Activated CD4-positive, alpha-beta memory T cell treated with anti-CD3 and anti-CD28 coated beads, Interleukin-2, amount 10 ng/mL, durations not matched to agents 7 days and 5 days (primary cell): Measurements from ENCODE around the gene STXBP1. TPM values are rescaled to one million over a fixed set of nuclear protein-coding genes. Genes with fewer than 3 reads are reported as not detected.

Source experiments
- CTCF ChIA-PET: fragments of 350-600 bp; sonication (Branson Sonifier 250); formaldehyde crosslinking; loops from one replicate; lab custom pipeline; 2021; ENCODE audit warnings: antibody characterized with exemption, inconsistent platforms; lab: Charles Lee
- POLR2A ChIA-PET: fragments of 350-600 bp; sonication (Branson Sonifier 250); formaldehyde crosslinking; loops from one replicate; lab custom pipeline; 2021; ENCODE audit warnings: antibody characterized with exemption; lab: Charles Lee
- DNase-seq: peaks from one replicate; pipeline ENCODE4 v3.0.0-alpha.2; 2020
- H3K27ac Mint-ChIP-seq: one replicate; pipeline ENCODE4 v1.8.0; 2021; ENCODE audit warnings: mild to moderate bottlenecking, mixed read lengths
- H3K27me3 Mint-ChIP-seq: one replicate; pipeline ENCODE4 v1.8.0; 2021; ENCODE audit warnings: mixed read lengths
- H3K36me3 Mint-ChIP-seq: one replicate; pipeline ENCODE4 v1.8.0; 2021; ENCODE audit warnings: low read depth, mixed read lengths
- H3K4me1 Mint-ChIP-seq: one replicate; pipeline ENCODE4 v1.8.0; 2021; ENCODE audit warnings: mixed read lengths
- H3K4me3 Mint-ChIP-seq: one replicate; pipeline ENCODE4 v1.8.0; 2021; ENCODE audit warnings: mild to moderate bottlenecking, mixed read lengths
- H3K9me3 Mint-ChIP-seq: one replicate; pipeline ENCODE4 v1.8.0; 2021; ENCODE audit warnings: mixed read lengths
- total RNA-seq, 2 experiments: library from RNA; stranded (reverse); gene quantifications; one replicate each; pipeline ENCODE4 v1.2.3, GENCODE V29; 2021

STXBP1 gene
- total RNA-seq, 2 experiments from 2014 or later = 23.2 to 23.4 TPM

- Mint-ChIP-seq H3K27ac (no peak overlapping the region), H3K4me3 (no peak overlapping the region)
Observed at GRCh38 chr9:127676638-127677037, 64.6 kb downstream of the STXBP1 start.

DNA sequence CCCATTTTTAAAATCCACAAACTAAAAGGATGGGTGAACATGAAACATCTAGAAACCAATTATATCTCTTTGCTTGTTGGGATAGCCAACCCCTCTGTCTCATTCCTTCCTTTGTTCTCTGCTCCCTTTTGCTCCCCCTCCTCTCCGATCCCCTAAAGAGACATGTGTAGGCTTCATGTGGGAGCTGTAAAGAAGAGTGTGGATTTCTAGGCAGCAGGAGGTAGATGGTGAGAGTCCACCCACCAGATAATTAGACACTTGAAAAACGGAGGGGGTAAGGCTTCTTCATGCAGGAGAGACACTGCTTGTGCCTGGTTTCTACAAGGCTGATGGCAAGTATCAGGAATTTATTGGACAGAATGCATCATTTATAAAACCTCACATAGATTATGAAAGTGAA lies 67.4 kb downstream of the STXBP1 start:
- POLR2A ChIA-PET = no interaction called here
- no peak for DNase-seq
- H3K27me3 Mint-ChIP-seq = no peaks in the 10 kb centered on the region
- CTCF ChIA-PET = no interaction called here
- H3K36me3 Mint-ChIP-seq = peaks cover 3% of the 10 kb centered on the region
- H3K9me3 Mint-ChIP-seq = no peaks in the 10 kb centered on the region
- no peak overlapping the region for H3K4me3 Mint-ChIP-seq
- H3K27ac Mint-ChIP-seq = no peak overlapping the region
- no peaks in the 10 kb centered on the region for H3K4me1 Mint-ChIP-seq

More at GRCh38 chr9:127676638-127677037, 64.6 kb downstream of the STXBP1 start:
- no peaks in the 10 kb centered on the region for H3K4me1 Mint-ChIP-seq
- peaks cover 6% of the 10 kb centered on the region for H3K36me3 Mint-ChIP-seq
- no peak for DNase-seq
- POLR2A ChIA-PET = no interaction called here
- CTCF ChIA-PET = interaction anchor here (0.5 kb wide), 1 partner anchor 174 kb away, joined by 3 read pairs; no protein-coding TSS in a partner anchor
- H3K9me3 Mint-ChIP-seq = no peaks in the 10 kb centered on the region
- H3K27me3 Mint-ChIP-seq = no peaks in the 10 kb centered on the region

GRCh38 chr9:127680226-127680625 lies 68.1 kb downstream of the STXBP1 start:
- Mint-ChIP-seq H3K27ac (no peak overlapping the region), H3K27me3 (no peaks in the 10 kb centered on the region), H3K4me3 (no peak overlapping the region), H3K36me3 (no peaks in the 10 kb centered on the region), H3K4me1 (no peaks in the 10 kb centered on the region), H3K9me3 (no peaks in the 10 kb centered on the region)
- CTCF ChIA-PET = interaction anchor here (0.6 kb wide), 2 partner anchors 57 to 403 kb away, joined by 4 read pairs; no protein-coding TSS in a partner anchor
- POLR2A ChIA-PET = no interaction called here
- no peak for DNase-seq

GRCh38 chr9:127680846-127681245 lies 68.8 kb downstream of the STXBP1 start:
- H3K27me3 Mint-ChIP-seq = no peaks in the 10 kb centered on the region

GRCh38 chr9:127682351-127683136 lies 70.5 kb downstream of the STXBP1 start:
- no peak overlapping the region for H3K27ac Mint-ChIP-seq
- no peak for DNase-seq
- no peaks in the 10 kb centered on the region for H3K4me1 Mint-ChIP-seq
- CTCF ChIA-PET = no interaction called here
- H3K4me3 Mint-ChIP-seq = no peak overlapping the region
- H3K36me3 Mint-ChIP-seq = no peaks in the 10 kb centered on the region
- H3K27me3 Mint-ChIP-seq = no peaks in the 10 kb centered on the region
- H3K9me3 Mint-ChIP-seq = no peaks in the 10 kb centered on the region
- POLR2A ChIA-PET = interaction anchor here (0.7 kb wide), 1 partner anchor 15 kb away, joined by 3 read pairs; no protein-coding TSS in a partner anchor

More at GRCh38 chr9:127680846-127681245, 68.8 kb downstream of the STXBP1 start:
- DNase-seq = no peak
- Mint-ChIP-seq H3K36me3 (no peaks in the 10 kb centered on the region), H3K9me3 (no peaks in the 10 kb centered on the region), H3K4me1 (no peaks in the 10 kb centered on the region), H3K4me3 (no peak overlapping the region), H3K27ac (no peak overlapping the region)
- POLR2A ChIA-PET = no interaction called here
- CTCF ChIA-PET = no interaction called here

- POLR2A ChIA-PET = no interaction called here
- CTCF ChIA-PET = interaction anchor here (0.8 to 1.1 kb wide), 2 partner anchors 51 to 186 kb away, joined by 3 read pairs; no protein-coding TSS in a partner anchor
- no peaks in the 10 kb centered on the region for H3K27me3 Mint-ChIP-seq
- H3K27ac Mint-ChIP-seq = no peak overlapping the region
- H3K36me3 Mint-ChIP-seq = no peaks in the 10 kb centered on the region
- no peaks in the 10 kb centered on the region for H3K4me1 Mint-ChIP-seq
- DNase-seq = no peak
- no peaks in the 10 kb centered on the region for H3K9me3 Mint-ChIP-seq
- H3K4me3 Mint-ChIP-seq = no peak overlapping the region
Observed at GRCh38 chr9:127683723-127684122, 71.6 kb downstream of the STXBP1 start.

- no peaks in the 10 kb centered on the region for H3K27me3 Mint-ChIP-seq
- DNase-seq = no peak
- no peaks in the 10 kb centered on the region for H3K36me3 Mint-ChIP-seq
- H3K4me1 Mint-ChIP-seq = no peaks in the 10 kb centered on the region
- no peak overlapping the region for H3K4me3 Mint-ChIP-seq
- H3K9me3 Mint-ChIP-seq = no peaks in the 10 kb centered on the region
- H3K27ac Mint-ChIP-seq = no peak overlapping the region
- CTCF ChIA-PET = no interaction called here
- POLR2A ChIA-PET = no interaction called here
Observed at GRCh38 chr9:127684576-127684975, 72.5 kb downstream of the STXBP1 start.

DNA sequence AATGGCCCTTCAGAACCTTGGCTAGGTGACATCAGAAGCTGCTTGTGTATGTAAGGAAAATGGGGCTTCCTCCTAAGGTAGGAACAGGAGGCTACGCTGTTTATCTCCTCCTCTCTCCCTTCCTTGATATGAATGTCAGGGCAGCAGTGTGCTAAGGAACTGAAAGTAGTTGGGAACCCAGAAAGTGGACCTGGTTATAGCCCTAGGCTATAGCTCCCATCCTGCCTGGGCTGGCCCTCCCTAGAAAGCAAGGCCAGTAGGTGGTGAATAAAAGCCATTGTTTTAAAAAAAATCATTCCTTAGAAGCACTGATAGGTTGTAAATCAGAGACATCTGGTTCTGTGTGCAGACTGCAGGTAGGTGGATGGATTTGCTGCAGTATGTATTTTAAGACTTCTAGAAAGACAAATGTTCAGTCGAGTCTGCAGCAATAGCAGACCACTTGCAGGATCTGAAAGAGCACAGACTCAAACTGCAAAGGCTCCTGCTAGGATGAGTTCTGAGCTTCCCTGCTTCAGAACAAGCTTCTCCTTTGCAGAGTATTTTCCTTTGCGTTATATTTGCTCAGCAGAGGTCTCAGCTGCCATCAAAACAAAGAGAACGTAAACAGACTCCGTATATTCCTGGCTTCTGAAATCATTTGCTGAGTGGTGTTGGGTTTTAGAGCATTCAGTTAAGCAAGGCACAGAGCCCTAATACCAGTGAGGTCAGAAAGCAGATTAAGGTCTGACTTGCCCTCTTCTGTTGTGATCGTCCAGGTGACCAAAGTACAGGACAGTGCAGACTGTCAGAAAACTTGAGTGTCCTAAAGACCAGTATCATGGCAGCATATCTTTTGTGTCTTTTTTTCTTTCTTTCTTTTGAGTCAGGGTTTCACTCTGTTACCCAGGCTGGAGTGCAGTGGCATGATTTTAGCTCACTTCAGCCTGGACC lies 74.7 kb downstream of the STXBP1 start:
- Mint-ChIP-seq H3K36me3 (no peaks in the 10 kb centered on the region), H3K27ac (no peak overlapping the region), H3K4me1 (no peaks in the 10 kb centered on the region), H3K27me3 (no peaks in the 10 kb centered on the region), H3K9me3 (no peaks in the 10 kb centered on the region), H3K4me3 (no peak overlapping the region)
- DNase-seq = no peak
- ChIA-PET CTCF (interaction anchor here (1.2 kb wide), 1 partner anchor 48 kb away, joined by 5 read pairs; the partner anchor contains the start of gene TOR2A), POLR2A (no interaction called here)

DNA sequence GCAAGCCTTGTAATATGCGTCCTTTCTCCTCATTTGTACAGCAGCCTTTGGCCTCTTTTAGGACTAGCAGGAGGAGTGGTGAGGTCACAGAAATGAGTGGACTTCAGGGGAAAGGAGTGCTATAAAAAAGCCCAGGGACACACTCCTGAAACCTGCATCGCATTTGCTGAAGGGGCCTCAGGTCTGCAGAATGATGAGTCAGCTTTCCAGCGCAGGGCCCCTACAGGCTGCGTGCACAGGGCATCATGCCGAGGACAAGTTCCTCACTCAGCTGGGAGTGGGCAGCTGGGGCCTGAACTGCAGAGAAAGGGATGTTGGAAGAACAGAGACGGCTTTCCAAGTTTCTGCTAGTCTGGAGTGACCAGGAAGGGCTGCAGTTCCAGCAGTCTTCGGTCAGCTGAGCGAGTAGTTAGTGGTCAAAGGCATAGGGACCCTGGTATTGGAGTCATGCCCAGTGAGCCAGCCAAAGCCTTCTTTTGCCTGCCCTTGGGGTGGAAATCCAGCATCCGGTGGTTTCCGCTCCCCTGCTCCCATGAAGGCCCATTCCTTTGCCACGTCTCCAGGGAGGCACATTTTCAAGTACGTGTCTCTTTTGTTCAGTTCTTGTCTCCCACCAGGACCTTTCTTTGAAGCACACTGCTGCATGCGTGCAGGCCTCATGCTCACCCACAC lies 77.4 kb downstream of the STXBP1 start:
- Mint-ChIP-seq H3K36me3 (no peaks in the 10 kb centered on the region), H3K4me3 (no peak overlapping the region), H3K4me1 (no peaks in the 10 kb centered on the region), H3K9me3 (no peaks in the 10 kb centered on the region), H3K27ac (no peak overlapping the region), H3K27me3 (no peaks in the 10 kb centered on the region)
- POLR2A ChIA-PET = no interaction called here
- DNase-seq = no peak
- CTCF ChIA-PET = interaction anchor here (1.0 kb wide), 1 partner anchor 45 kb away, joined by 3 read pairs; the partner anchor contains the start of gene TOR2A

- POLR2A ChIA-PET = no interaction called here
Observed at GRCh38 chr9:127690735-127691134, 78.7 kb downstream of the STXBP1 start.

GRCh38 chr9:127692071-127692470 lies 80.0 kb downstream of the STXBP1 start:
- Mint-ChIP-seq H3K27me3 (no peaks in the 10 kb centered on the region), H3K36me3 (no peaks in the 10 kb centered on the region), H3K4me3 (no peak overlapping the region), H3K27ac (no peak overlapping the region), H3K4me1 (no peaks in the 10 kb centered on the region), H3K9me3 (no peaks in the 10 kb centered on the region)
- DNase-seq = no peak
- POLR2A ChIA-PET = interaction anchor here (0.6 to 0.7 kb wide), 2 partner anchors 74 to 324 kb away, joined by 3 read pairs; no protein-coding TSS in a partner anchor
- CTCF ChIA-PET = no interaction called here

More at GRCh38 chr9:127690735-127691134, 78.7 kb downstream of the STXBP1 start:
- H3K4me3 Mint-ChIP-seq = no peak overlapping the region
- H3K36me3 Mint-ChIP-seq = no peaks in the 10 kb centered on the region
- H3K4me1 Mint-ChIP-seq = no peaks in the 10 kb centered on the region
- no peaks in the 10 kb centered on the region for H3K9me3 Mint-ChIP-seq
- no peaks in the 10 kb centered on the region for H3K27me3 Mint-ChIP-seq
- no peak for DNase-seq
- CTCF ChIA-PET = interaction anchor here (1.0 kb wide), 1 partner anchor 44 kb away, joined by 3 read pairs; the partner anchor contains the start of gene TOR2A
- no peak overlapping the region for H3K27ac Mint-ChIP-seq

DNA sequence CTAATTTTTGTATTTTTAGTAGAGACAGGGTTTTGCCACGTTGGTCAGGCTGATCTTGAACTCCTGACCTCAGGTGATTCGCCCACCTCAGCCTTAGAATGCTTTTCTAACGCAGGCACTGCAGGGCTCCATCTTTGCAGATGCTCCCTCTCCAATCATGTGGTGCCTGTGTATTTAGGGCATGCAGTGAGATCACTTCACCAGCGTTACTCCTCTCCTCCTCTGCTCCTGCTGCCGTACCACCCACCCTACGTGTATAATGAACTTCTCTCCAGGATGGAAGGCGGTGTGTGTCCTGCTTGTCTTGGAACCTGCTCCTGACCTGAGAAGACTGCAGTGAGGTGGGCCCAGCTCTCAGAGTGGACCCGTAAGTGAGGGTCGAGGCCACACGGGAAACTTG lies 81.1 kb downstream of the STXBP1 start:
- no peaks in the 10 kb centered on the region for H3K27me3 Mint-ChIP-seq
- H3K36me3 Mint-ChIP-seq = no peaks in the 10 kb centered on the region
- no peak overlapping the region for H3K4me3 Mint-ChIP-seq
- no peaks in the 10 kb centered on the region for H3K4me1 Mint-ChIP-seq
- no peak overlapping the region for H3K27ac Mint-ChIP-seq
- no peak for DNase-seq
- POLR2A ChIA-PET = interaction anchor here (0.6 kb wide), 1 partner anchor 257 kb away, joined by 3 read pairs; no protein-coding TSS in a partner anchor
- H3K9me3 Mint-ChIP-seq = no peaks in the 10 kb centered on the region
- CTCF ChIA-PET = no interaction called here
